Endothelial cell of umbilical vein (primary cell): Measurements from ENCODE around the gene OR1F1. TPM values are rescaled to one million over a fixed set of nuclear protein-coding genes. Genes with fewer than 3 reads are reported as not detected.

Source experiments
- BruUV-seq: library from RNA; stranded (reverse); fragments of 400-500 nt; replicated peaks from 2 replicates; lab custom pipeline; 2021; lab: Mats Ljungman, UMichigan
- CTCF ChIA-PET: fragments of 300-600, 350-600 bp; sonication (Branson Sonifier 250); formaldehyde crosslinking; loops from one replicate; lab custom pipeline; 2021; ENCODE audit warnings: antibody characterized with exemption, inconsistent platforms; lab: Charles Lee
- POLR2A ChIA-PET: fragments of 300-600, 350-600 bp; sonication (Branson Sonifier 250); formaldehyde crosslinking; loops from one replicate; lab custom pipeline; 2021; ENCODE audit warnings: antibody characterized with exemption, inconsistent platforms; lab: Charles Lee
- DNase-seq: peaks from one replicate; pipeline ENCODE4 v3.0.0-alpha.2; 2011; ENCODE audit warnings: low read depth, low spot score
- FAIRE-seq: peaks from 2 replicates; lab custom pipeline; 2011; peaks lifted over from hg19 to GRCh38; lab: Jason Lieb, UNC
- H2AFZ ChIP-seq: 2 replicates; pipeline ENCODE4 v1.6.0; 2012; ENCODE audit warnings: low read depth, low read length, control low read depth, inconsistent platforms
- H3K27ac ChIP-seq: 2 replicates; pipeline ENCODE4 v1.5.1; 2011; ENCODE audit warnings: low read depth, mild to moderate bottlenecking, control low read depth, low read length, moderate library complexity; ENCODE audit not compliant: insufficient read depth
- H3K27me3 ChIP-seq, 2 experiments: 2 replicates each; pipeline versions ENCODE4 v1.6.0 to v1.6.1; 2011; ENCODE audit warnings: low read length in 2 of 2, mixed read lengths in 1 of 2; ENCODE audit not compliant: control insufficient read depth in 2 of 2, insufficient read depth in 2 of 2
- H3K36me3 ChIP-seq, 2 experiments: 2 replicates in 1 of 2; 3 replicates in 1 of 2; pipeline ENCODE4 v1.5.1; 2011; ENCODE audit warnings: low read length in 2 of 2, mild to moderate bottlenecking in 1 of 2, moderate library complexity in 1 of 2; ENCODE audit not compliant: control insufficient read depth in 2 of 2, insufficient read depth in 2 of 2; ENCODE audit errors: extremely low read depth in 1 of 2
- H3K4me1 ChIP-seq: 3 replicates; pipeline ENCODE4 v1.5.1; 2011; ENCODE audit warnings: mild to moderate bottlenecking, low read length; ENCODE audit not compliant: control insufficient read depth, insufficient read depth; ENCODE audit errors: extremely low read depth
- H3K4me2 ChIP-seq: 2 replicates; pipeline ENCODE4 v1.6.1; 2011; ENCODE audit warnings: low read length, control low read depth, mixed read lengths; ENCODE audit not compliant: insufficient read depth
- H3K4me3 ChIP-seq, 3 experiments: fragments of 200-600 bp in 1 of 3; sonication (generic), shearing (Covaris generic) in 1 of 3; replicated peaks in 1 of 3; 2 replicates each; pipeline ENCODE4 v1.5.1; 2011 to 2016; ENCODE audit warnings: control low read depth in 3 of 3, low read length in 3 of 3, mild to moderate bottlenecking in 2 of 3, inconsistent platforms in 1 of 3, low read depth in 1 of 3, moderate library complexity in 1 of 3; ENCODE audit not compliant: insufficient read depth in 1 of 3
- H3K79me2 ChIP-seq: 2 replicates; pipeline ENCODE4 v1.6.0; 2012; ENCODE audit warnings: low read length, inconsistent platforms; ENCODE audit not compliant: control insufficient read depth, insufficient read depth
- H3K9ac ChIP-seq: replicated peaks from 2 replicates; pipeline ENCODE3; 2011; ENCODE audit warnings: low read length, control low read depth; ENCODE audit not compliant: insufficient read depth; ENCODE audit errors: extremely low read depth
- H3K9me1 ChIP-seq: replicated peaks from 3 replicates; pipeline ENCODE4 v1.6.0; 2011; ENCODE audit warnings: mild to moderate bottlenecking, low read length; ENCODE audit not compliant: control insufficient read depth, insufficient read depth; ENCODE audit errors: extremely low read depth
- H3K9me3 ChIP-seq: replicated peaks from 2 replicates; pipeline ENCODE4 v1.5.1; 2012; ENCODE audit warnings: low read length, inconsistent platforms; ENCODE audit not compliant: control insufficient read depth, insufficient read depth
- H4K20me1 ChIP-seq: replicated peaks from 2 replicates; pipeline ENCODE3; 2011; ENCODE audit warnings: mild to moderate bottlenecking, low read length; ENCODE audit not compliant: control insufficient read depth, insufficient read depth; ENCODE audit errors: extremely low read depth
- CTCF ChIP-seq, 2 donors: IDR thresholded peaks; 1 replicate in 1 of 2; 2 replicates in 1 of 2; pipeline ENCODE4 v1.5.1; 2011; ENCODE audit warnings: low read length in 2 of 2, mild to moderate bottlenecking in 2 of 2, moderate library complexity in 2 of 2, control low read depth in 1 of 2, inconsistent platforms in 1 of 2, low read depth in 1 of 2; ENCODE audit not compliant: insufficient read depth in 1 of 2; ENCODE audit errors: extremely low read depth in 1 of 2
- EZH2 ChIP-seq: IDR thresholded peaks from 2 replicates; pipeline ENCODE4 v1.6.1; 2012; ENCODE audit warnings: borderline replicate concordance, low read depth, mild to moderate bottlenecking, moderate library complexity, low read length, inconsistent platforms; ENCODE audit not compliant: severe bottlenecking
- FOS ChIP-seq: IDR thresholded peaks from 2 replicates; pipeline ENCODE4 v1.6.1; 2011; ENCODE audit warnings: mild to moderate bottlenecking, low read length, moderate library complexity, borderline replicate concordance; ENCODE audit not compliant: insufficient read depth
- GATA2 ChIP-seq: IDR thresholded peaks from 2 replicates; pipeline ENCODE4 v1.7.0; 2011; ENCODE audit warnings: low read depth, mild to moderate bottlenecking, moderate library complexity, mixed read lengths, low read length; ENCODE audit not compliant: insufficient read length, insufficient read depth
- MAX ChIP-seq: IDR thresholded peaks from 2 replicates; pipeline ENCODE4 v1.6.1; 2011; ENCODE audit not compliant: insufficient read depth, insufficient read length
- MYC ChIP-seq: IDR thresholded peaks from one replicate; pipeline ENCODE4 v1.6.1; 2011; ENCODE audit warnings: mild to moderate bottlenecking, low read depth, low read length
- POLR2A ChIP-seq: IDR thresholded peaks from 2 replicates; pipeline ENCODE4 v1.6.1; 2012; ENCODE audit warnings: low read depth, mild to moderate bottlenecking, control low read depth, low read length
- POLR2AphosphoS5 ChIP-seq: IDR thresholded peaks from 2 replicates; pipeline ENCODE4 v1.6.1; 2012; ENCODE audit warnings: low read depth, mild to moderate bottlenecking, control low read depth, low read length, moderate library complexity; ENCODE audit not compliant: insufficient read depth
- dilution Hi-C: fragments of 300-500 bp; cut with MboI; formaldehyde crosslinking; loops from one replicate; pipeline ENCODE4 v1.15.0; 2019; ENCODE audit warnings: low sequenced_read_pairs; ENCODE audit not compliant: extremely low pct_ligation_motif_present
- intact Hi-C: fragments of 100-400 bp; cut with micrococcal nuclease; formaldehyde crosslinking; loops from one replicate; pipeline ENCODE4 v1.10.0; 2022
- polyA plus RNA-seq, 4 experiments: library from polyadenylated mRNA; depleted of rRNA in 3 of 4; stranded (reverse) in 3 of 4; unstranded in 1 of 4; fragments of >200 nt; gene quantifications; 2 replicates each; pipeline versions ENCODE4 v1.2.1 to v1.2.3, GENCODE V29; 2011 to 2012; ENCODE audit warnings: missing spikeins in 1 of 4
- total RNA-seq: library from RNA; stranded (reverse); gene quantifications from 2 replicates; pipeline ENCODE4 v1.2.3, GENCODE V29; 2021

Gene OR1F1
- total and polyA plus RNA-seq, 2 donors (not counting 3 experiments of a cell fraction or from before 2014, with no cell fraction given) = 0.17 TPM; not detected in 1

- Histone ChIP-seq H3K27ac (no peak overlapping the region), H3K36me3 (no peaks in the 10 kb centered on the region), H3K4me1 (peaks cover 14% of the 10 kb centered on the region), H4K20me1 (no peaks in the 10 kb centered on the region), H2AFZ (peak overlapping the region; percentile 74), H3K4me3 (peak overlapping the region in 2 of 3 experiments; percentile 41 to 45), H3K27me3 (peaks cover 3 to 4% of the 10 kb centered on the region in 2 experiments), H3K9me3 (no peaks in the 10 kb centered on the region), H3K79me2 (no peaks in the 10 kb centered on the region), H3K9ac (no peak overlapping the region), H3K9me1 (no peaks in the 10 kb centered on the region), H3K4me2 (peak overlapping the region; percentile 26)
- BruUV-seq = no TSS peak
- intact Hi-C loops (loop anchor here (2.0 kb wide), 1 partner anchor 44 kb away; the partner anchor contains the start of gene ZNF200), dilution Hi-C loops (no loop called here)
- no peak for TF ChIP-seq FOS
- no peak for TF ChIP-seq POLR2AphosphoS5
- TF ChIP-seq MAX = no peak
- no peak for TF ChIP-seq CTCF (IDR thresholded peaks at IDR 0.05; ENCODE audit: extremely low read depth in 1 of 2, insufficient read depth in 1 of 2, low read depth in 1 of 2, low read length in 2 of 2)
- TF ChIP-seq MYC = no peak
- TF ChIP-seq EZH2 = no peak
- no peak for TF ChIP-seq POLR2A
- no peak for TF ChIP-seq GATA2
- FAIRE-seq (no peak), DNase-seq (peak; percentile 19)
- ChIA-PET POLR2A (no interaction called here), CTCF (interaction anchor here (1.0 to 1.1 kb wide), 3 partner anchors 11 to 32 kb away, joined by 3 to 6 read pairs (median 3); no protein-coding TSS in a partner anchor)
These were observed 2.9 kb downstream of the OR1F1 start for GRCh38 chr16:3190949-3191353.
